WERI-Rb-1 (cell line): Measurements from ENCODE around the gene DESI1.

Experiments used
- DNase-seq: peaks from one replicate; pipeline ENCODE4 v3.0.0-alpha.2; 2020
- H3K27ac ChIP-seq: fragments of 250-450 bp; sonication (Bioruptor Pico); 2 replicates; pipeline ENCODE4 v1.5.1; 2020; ENCODE audit warnings: mild to moderate bottlenecking, moderate library complexity
- H3K27me3 ChIP-seq: fragments of 250-450 bp; sonication (Bioruptor Pico); 2 replicates; pipeline ENCODE4 v1.5.1; 2021; ENCODE audit warnings: mild to moderate bottlenecking, low read depth, moderate library complexity; ENCODE audit not compliant: insufficient read depth, severe bottlenecking
- H3K36me3 ChIP-seq: fragments of 250-450 bp; sonication (Bioruptor Pico); 2 replicates; pipeline ENCODE4 v1.5.1; 2020; ENCODE audit warnings: mild to moderate bottlenecking, moderate library complexity
- H3K4me3 ChIP-seq: 2 replicates; pipeline ENCODE4 v1.5.1; 2011; ENCODE audit warnings: low read depth, mild to moderate bottlenecking, control low read depth, low read length
- H3K9me3 ChIP-seq: fragments of 250-450 bp; sonication (Bioruptor Pico); 2 replicates; pipeline ENCODE4 v1.5.1; 2021; ENCODE audit warnings: mild to moderate bottlenecking, moderate library complexity; ENCODE audit not compliant: severe bottlenecking
- CTCF ChIP-seq: IDR thresholded peaks from 2 replicates; pipeline ENCODE4 v1.5.1; 2011; ENCODE audit warnings: low read depth, mild to moderate bottlenecking, control low read depth, inconsistent platforms, low read length

Gene DESI1

GRCh38 chr22:41661088-41661487 lies 40.2 kb upstream of the DESI1 start:
- H3K9me3 ChIP-seq = no peaks in the 10 kb centered on the region
- H3K36me3 ChIP-seq = peaks cover 92% of the 10 kb centered on the region
- no peak overlapping the region for H3K4me3 ChIP-seq
- no peak for DNase-seq
- H3K27ac ChIP-seq = no peak overlapping the region
- TF ChIP-seq CTCF = no peak
- no peaks in the 10 kb centered on the region for H3K27me3 ChIP-seq

DNA sequence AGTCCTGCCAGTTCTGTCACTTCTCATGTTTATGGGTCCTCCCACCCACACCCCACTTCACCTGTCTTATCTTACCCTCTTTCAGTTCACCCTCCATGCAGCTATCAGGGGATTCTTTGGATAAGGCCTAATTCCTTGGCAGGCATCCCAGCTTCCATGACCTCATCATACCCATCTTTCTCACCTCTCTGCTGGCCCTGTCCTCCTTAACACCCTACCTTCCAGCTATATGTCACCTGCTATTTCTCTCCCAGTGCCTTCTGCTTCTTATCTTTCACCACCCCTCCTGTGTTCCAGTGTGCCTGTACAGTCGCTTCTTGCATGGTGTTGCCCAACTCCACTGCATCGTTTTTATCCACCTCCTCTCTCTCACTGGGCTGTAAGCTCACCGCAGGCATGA lies 39.6 kb upstream of the DESI1 start:
- no peak overlapping the region for H3K4me3 ChIP-seq
- H3K36me3 ChIP-seq = peaks cover 96% of the 10 kb centered on the region
- no peak overlapping the region for H3K27ac ChIP-seq
- no peaks in the 10 kb centered on the region for H3K27me3 ChIP-seq
- no peak for TF ChIP-seq CTCF
- no peak for DNase-seq
- no peaks in the 10 kb centered on the region for H3K9me3 ChIP-seq

- H3K9me3 ChIP-seq = no peaks in the 10 kb centered on the region
- no peak overlapping the region for H3K27ac ChIP-seq
- no peak for DNase-seq
- no peak for TF ChIP-seq CTCF
- no peak overlapping the region for H3K4me3 ChIP-seq
- peaks cover 95% of the 10 kb centered on the region for H3K36me3 ChIP-seq
- H3K27me3 ChIP-seq = no peaks in the 10 kb centered on the region
These were observed 39.1 kb upstream of the DESI1 start for GRCh38 chr22:41659941-41660340.

DNA sequence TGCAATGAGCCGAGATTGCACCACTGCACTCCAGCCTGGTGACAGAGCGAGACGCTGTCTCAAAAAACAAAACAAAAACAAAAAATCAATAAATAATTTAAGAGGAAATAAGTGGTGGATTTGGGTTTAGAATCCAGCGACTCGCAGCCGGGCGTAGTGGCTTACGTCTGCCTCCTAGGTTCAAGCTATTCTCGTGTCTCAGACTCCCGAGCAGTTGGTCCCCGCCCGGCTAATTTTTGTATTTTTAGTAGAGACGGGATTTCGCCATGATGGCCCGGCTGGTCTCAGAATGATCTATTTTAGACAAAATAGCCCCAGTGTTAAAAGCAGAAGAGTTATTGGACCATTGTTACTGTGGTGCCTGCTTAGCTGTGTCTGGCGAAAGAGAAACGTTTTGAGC lies 38.0 kb upstream of the DESI1 start:
- Histone ChIP-seq H3K36me3 (peaks cover 95% of the 10 kb centered on the region), H3K27ac (no peak overlapping the region), H3K4me3 (no peak overlapping the region), H3K27me3 (no peaks in the 10 kb centered on the region), H3K9me3 (no peaks in the 10 kb centered on the region)
- no peak for DNase-seq
- no peak for TF ChIP-seq CTCF

- no peak for TF ChIP-seq CTCF
- DNase-seq = no peak
- H3K27ac ChIP-seq = no peak overlapping the region
- H3K9me3 ChIP-seq = no peaks in the 10 kb centered on the region
- peaks cover 96% of the 10 kb centered on the region for H3K36me3 ChIP-seq
- no peaks in the 10 kb centered on the region for H3K27me3 ChIP-seq
- no peak overlapping the region for H3K4me3 ChIP-seq
These were observed 36.9 kb upstream of the DESI1 start for GRCh38 chr22:41657709-41658108.

GRCh38 chr22:41656556-41656955 lies 35.7 kb upstream of the DESI1 start:
- Histone ChIP-seq H3K9me3 (no peaks in the 10 kb centered on the region), H3K27me3 (no peaks in the 10 kb centered on the region), H3K4me3 (no peak overlapping the region), H3K36me3 (peaks cover 96% of the 10 kb centered on the region), H3K27ac (no peak overlapping the region)
- TF ChIP-seq CTCF = no peak
- no peak for DNase-seq
